ENCODE results near the gene METTL16.

- no peak for TF ChIP-seq POLR2AphosphoS5 (IDR thresholded peaks at IDR 0.05; ENCODE audit: low read depth, low read length)
- no peak for TF ChIP-seq TAF1 (IDR thresholded peaks at IDR 0.05; ENCODE audit: borderline replicate concordance, low read depth, low read length)
- TF ChIP-seq POLR2A (IDR thresholded peaks at IDR 0.05; ENCODE audit: low read depth, low read length) = no peak
Observed at GRCh38 chr17:2453325-2453724, 58.4 kb downstream of the METTL16 start.

All from GM12892 (cell line).